Stimulated activated CD8-positive, alpha-beta memory T cell treated with anti-CD3 and anti-CD28 coated beads, Interleukin-15, amount 100 ng/mL, for 24 hours (primary cell): ENCODE data around the gene PIN1.

Source experiments
- DNase-seq: peaks from one replicate; pipeline ENCODE4 v3.0.0-alpha.2; 2020; ENCODE audit warnings: low read depth

PIN1 gene

GRCh38 chr19:9857076-9857721 lies 22.1 kb downstream of the PIN1 start:
- no peak for DNase-seq

GRCh38 chr19:9857920-9858746 lies 23.0 kb downstream of the PIN1 start:
- no peak for DNase-seq

GRCh38 chr19:9858766-9859165 lies 23.6 kb downstream of the PIN1 start:
- DNase-seq: no peak

- no peak for DNase-seq
These were observed 25.3 kb downstream of the PIN1 start for GRCh38 chr19:9860407-9860806.

- DNase-seq: no peak
These were observed 26.4 kb downstream of the PIN1 start for GRCh38 chr19:9861503-9861902.

- DNase-seq: no peak
These were observed 27.8 kb downstream of the PIN1 start for GRCh38 chr19:9862938-9863337.

- no peak for DNase-seq
These were observed 28.6 kb downstream of the PIN1 start for GRCh38 chr19:9863759-9864158.

GRCh38 chr19:9865732-9866501 lies 30.8 kb downstream of the PIN1 start:
- no peak for DNase-seq

GRCh38 chr19:9868983-9869617 lies 34.0 kb downstream of the PIN1 start:
- DNase-seq: no peak

GRCh38 chr19:9871626-9872338 lies 36.7 kb downstream of the PIN1 start:
- DNase-seq: no peak

GRCh38 chr19:9872618-9873242 lies 37.6 kb downstream of the PIN1 start:
- DNase-seq: no peak

GRCh38 chr19:9875031-9875627 lies 40.0 kb downstream of the PIN1 start:
- no peak for DNase-seq

GRCh38 chr19:9875796-9876195 lies 40.7 kb downstream of the PIN1 start:
- DNase-seq: no peak

GRCh38 chr19:9877780-9878510 lies 42.8 kb downstream of the PIN1 start:
- no peak for DNase-seq

GRCh38 chr19:9878511-9879196 lies 43.5 kb downstream of the PIN1 start:
- no peak for DNase-seq

GRCh38 chr19:9881720-9882119 lies 46.6 kb downstream of the PIN1 start:
- no peak for DNase-seq

GRCh38 chr19:9883231-9883758 lies 48.2 kb downstream of the PIN1 start:
- DNase-seq: no peak

GRCh38 chr19:9883764-9884163 lies 48.6 kb downstream of the PIN1 start:
- DNase-seq: no peak

GRCh38 chr19:9885077-9885552 lies 50.0 kb downstream of the PIN1 start:
- DNase-seq: no peak
